HL-60 (cell line): ENCODE data around the gene ZNF664.

Experiments
- POLR2AphosphoS5 ChIP-seq: IDR thresholded peaks from 2 replicates; pipeline ENCODE4 v1.6.1; 2012; ENCODE audit warnings: low read depth
- TF ChIP-seq, protein P1 (sequence below): IDR thresholded peaks from one replicate; pipeline ENCODE4 v1.5.1; 2011; ENCODE audit warnings: low read length, control low read depth, inconsistent platforms; ENCODE audit not compliant: insufficient read depth

DNA sequence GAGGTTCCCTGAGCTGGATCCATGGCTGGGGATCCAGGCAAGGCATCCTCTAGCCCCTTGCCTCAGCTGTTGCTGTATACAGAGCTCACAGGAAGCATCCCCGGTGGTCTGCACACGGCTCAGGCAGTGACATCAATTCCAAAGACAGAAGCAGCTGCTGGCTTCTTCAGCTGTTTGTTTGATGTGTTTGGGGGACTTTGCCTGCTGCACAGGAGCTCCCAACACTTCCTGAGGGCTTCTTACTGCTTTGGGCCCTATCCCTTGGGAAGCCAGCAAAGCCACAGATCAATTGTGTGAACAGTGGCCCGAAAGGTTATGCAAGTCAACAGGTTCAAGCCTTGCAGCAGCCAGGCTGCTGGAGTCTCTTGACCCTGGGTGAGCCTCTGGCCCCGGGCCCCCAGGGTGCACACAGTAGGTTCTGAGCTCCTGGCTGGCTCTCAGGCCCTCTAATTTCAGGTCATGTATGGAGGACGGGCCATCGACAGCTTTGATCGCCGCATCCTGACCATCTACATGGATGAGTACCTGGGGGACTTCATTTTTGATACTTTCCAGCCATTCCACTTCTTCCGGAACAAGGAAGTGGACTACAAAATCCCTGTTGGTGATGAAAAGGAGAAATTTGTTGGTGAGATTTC is 43.0 kb upstream of the ZNF664 start:
- TF ChIP-seq, protein P1, sequence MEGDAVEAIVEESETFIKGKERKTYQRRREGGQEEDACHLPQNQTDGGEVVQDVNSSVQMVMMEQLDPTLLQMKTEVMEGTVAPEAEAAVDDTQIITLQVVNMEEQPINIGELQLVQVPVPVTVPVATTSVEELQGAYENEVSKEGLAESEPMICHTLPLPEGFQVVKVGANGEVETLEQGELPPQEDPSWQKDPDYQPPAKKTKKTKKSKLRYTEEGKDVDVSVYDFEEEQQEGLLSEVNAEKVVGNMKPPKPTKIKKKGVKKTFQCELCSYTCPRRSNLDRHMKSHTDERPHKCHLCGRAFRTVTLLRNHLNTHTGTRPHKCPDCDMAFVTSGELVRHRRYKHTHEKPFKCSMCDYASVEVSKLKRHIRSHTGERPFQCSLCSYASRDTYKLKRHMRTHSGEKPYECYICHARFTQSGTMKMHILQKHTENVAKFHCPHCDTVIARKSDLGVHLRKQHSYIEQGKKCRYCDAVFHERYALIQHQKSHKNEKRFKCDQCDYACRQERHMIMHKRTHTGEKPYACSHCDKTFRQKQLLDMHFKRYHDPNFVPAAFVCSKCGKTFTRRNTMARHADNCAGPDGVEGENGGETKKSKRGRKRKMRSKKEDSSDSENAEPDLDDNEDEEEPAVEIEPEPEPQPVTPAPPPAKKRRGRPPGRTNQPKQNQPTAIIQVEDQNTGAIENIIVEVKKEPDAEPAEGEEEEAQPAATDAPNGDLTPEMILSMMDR = no peak
- no peak for TF ChIP-seq POLR2AphosphoS5
